Right ventricle myocardium inferior (tissue), 1 donor: Measurements from ENCODE around the gene XRCC4. TPM values are rescaled to one million over a fixed set of nuclear protein-coding genes. Genes with fewer than 3 reads are reported as not detected.
"Not testable (repeated sequence)": the region's sequence is repeated elsewhere in the genome, so short reads cannot be mapped to it uniquely, and the experiment has no call there.

ENCODE experiments used
- ATAC-seq: fragments of 200-7000 bp; cut with Tn5 transposase; one replicate; pipeline ENCODE4 v1.9.1; 2020; ENCODE audit warnings: mild to moderate bottlenecking, moderate library complexity
- DNase-seq: peaks from one replicate; pipeline ENCODE4 v3.0.0; 2021; ENCODE audit errors: missing footprints
- intact Hi-C: fragments of 100-400 bp; cut with DNase I; formaldehyde crosslinking; loops from one replicate; pipeline ENCODE4 v1.11.0; 2022
- total RNA-seq: library from RNA; stranded (reverse); fragmentation: NEBNext Ultra II Directional; extraction: Animal tissue kit (Norgen Biotek cat#: 25700); gene quantifications from one replicate; pipeline ENCODE4 v1.2.1, GENCODE V29; 2021
- donor health status: DM: no; HTN: yes; CAD: no; lungs with severe emphysema.

XRCC4 gene
- total RNA-seq, 1 donor from 2014 or later, result 7.9 TPM

DNA sequence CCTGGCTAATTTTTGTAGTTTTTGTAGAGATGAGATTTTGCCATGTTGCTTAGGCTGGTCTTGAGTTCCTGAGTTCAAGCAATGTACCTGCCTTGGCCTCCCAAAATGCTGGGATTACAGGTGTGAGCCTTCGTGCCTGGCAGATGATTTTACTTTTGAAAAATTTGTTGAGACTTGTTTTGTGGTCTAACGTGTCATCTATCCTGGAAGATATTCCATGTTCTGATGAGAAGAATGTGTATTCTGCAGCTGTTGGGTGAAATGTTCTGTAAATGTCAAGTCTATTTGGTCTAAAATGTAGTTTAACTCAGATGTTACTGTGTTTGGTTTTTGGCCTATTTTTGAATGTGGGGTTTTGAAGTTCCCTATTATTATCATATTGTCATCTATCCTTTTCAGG is 145.6 kb downstream of the XRCC4 start:
- DNase-seq, result no peak

DNA sequence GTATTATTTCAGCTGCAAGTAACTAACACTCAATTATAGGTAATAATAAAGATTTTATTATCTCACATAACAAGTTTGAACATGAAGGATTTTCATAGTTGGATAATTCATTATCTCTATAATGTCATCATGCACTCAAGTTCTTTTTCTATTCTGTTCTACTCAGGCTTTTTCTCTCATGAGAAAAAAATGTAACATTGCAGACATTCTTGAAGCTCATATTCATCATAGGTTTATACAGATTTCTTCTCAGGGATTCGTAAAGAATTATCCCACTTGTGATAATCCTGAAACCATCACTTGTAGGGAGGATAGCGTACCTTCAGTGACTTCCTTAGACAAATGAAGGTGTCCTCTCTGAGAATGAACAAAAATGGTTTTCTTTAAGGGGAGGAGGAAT is 150.3 kb downstream of the XRCC4 start:
- intact Hi-C loops, result no loop called here
- ATAC-seq (no peak), DNase-seq (no peak)

More for the DNA sequence above, 145.6 kb downstream of the XRCC4 start:
- no peak for ATAC-seq
- intact Hi-C loops, result no loop called here

DNA sequence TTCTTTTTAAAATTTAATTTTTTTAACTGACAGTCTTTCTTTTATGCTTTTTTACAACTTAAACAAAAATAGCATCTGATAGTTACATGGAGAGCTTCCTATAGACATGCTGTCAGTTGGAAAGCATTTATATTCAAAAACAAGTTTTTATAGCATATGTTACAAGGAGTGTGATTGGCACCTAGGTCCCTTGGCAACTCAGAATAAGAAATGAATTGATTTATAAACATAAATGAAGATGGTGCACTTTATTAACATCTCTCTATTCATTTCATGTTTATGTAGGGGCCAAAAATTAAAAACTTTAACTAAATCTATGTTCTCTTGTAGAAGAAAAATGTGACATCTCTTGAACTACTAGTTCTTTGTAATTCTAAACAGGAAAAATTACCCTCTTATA is 153.2 kb downstream of the XRCC4 start:
- DNase-seq, result no peak
- intact Hi-C loops, result no loop called here
- ATAC-seq, result no peak

DNA sequence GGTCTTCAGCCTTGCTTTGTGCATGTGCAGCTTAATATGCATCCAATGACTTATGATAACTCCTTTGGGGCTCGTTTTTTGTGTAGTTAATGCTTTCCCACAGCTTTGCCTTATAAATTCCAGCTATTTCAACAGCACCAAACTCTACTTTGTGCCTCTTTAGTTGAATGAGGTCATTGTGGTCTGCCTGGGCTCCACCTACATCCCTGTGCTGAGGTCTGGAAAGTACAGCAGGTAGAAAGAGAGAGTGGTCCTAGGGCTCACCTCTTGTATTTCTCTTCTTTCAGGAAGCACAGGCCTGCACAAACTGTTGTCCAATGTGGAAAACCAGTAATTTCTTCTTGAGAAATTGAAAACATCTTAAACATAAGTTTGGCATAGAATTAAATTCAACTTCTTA is 167.2 kb downstream of the XRCC4 start:
- intact Hi-C loops, result no loop called here
- DNase-seq (no peak), ATAC-seq (no peak)

DNA sequence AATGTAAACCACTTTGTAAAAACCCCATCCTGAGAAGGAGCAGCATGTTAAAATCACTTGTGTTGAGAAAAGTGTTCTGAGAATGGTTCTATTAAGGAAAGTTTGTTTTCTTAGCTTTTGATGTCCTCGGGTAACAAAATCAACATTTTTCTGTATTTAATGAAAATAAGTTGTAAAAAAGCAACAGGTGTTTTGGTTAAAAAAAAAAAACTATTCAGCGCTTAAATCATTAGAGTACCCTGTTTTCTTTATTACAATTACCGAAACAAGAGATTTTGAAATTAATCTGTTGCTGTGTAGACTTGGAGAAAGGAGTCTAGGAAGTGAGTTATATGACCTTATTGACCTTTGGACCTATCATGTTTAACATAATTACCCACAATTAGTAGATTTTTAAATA is 167.7 kb downstream of the XRCC4 start:
- DNase-seq (no peak), ATAC-seq (no peak)
- intact Hi-C loops, result no loop called here

DNA sequence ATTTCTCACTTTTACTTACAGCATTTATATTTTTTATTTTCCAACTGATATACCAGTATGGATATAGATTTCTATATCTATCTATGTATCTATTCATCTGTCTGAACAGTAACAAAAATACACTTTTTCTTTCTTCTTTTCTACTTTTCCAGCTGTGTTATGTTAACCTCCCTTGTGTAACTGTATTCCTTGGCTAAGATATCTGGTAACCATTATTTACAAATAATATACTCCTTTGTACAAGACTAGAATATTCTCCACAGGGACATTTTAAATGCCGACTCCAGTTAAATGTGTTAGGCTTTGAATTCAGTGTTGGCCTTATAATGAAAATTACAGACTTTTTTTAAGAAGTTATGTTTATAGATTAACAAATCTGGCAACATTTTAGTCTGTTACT is 168.7 kb downstream of the XRCC4 start:
- intact Hi-C loops, result no loop called here
- DNase-seq (no peak), ATAC-seq (no peak)

DNA sequence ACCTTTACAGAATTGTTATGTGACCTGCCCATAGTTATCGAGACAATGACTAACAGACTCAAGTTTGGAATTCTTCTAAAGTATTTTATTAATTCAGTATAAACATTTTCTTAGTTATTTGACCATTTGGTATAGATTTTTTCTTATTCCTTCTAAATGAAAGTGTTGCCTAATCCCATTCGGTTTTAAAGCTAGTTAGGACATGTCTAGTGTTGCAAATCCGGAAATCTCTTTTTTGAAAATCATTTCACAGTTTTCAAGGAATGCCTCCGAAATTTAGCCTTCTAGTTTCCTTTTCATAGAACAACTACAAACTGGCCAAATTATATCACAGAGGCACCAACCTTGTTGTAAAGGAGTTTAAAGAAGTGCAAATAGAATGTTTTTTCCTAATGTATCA is 171.8 kb downstream of the XRCC4 start:
- intact Hi-C loops, result no loop called here
- DNase-seq (no peak), ATAC-seq (no peak)

DNA sequence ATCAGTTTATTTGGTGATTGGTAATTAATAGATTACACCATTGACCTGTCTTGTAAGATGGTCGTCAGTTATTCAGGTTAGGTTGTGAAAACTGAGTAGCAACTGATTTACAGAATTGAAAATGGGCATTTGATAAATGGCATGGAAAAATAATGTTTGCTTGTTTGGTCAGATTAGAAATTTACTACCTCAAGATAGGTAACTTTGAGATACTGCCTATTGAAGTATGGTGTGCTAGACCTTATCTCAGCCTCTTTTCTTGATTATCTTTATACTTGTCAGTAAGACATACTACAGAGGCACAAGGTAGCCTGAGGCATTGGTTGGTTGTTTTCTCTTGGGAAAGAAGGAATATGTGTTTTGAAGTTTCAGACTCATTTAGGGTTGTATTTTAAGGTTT is 174.5 kb downstream of the XRCC4 start:
- ATAC-seq (no peak), DNase-seq (no peak)
- intact Hi-C loops, result no loop called here

DNA sequence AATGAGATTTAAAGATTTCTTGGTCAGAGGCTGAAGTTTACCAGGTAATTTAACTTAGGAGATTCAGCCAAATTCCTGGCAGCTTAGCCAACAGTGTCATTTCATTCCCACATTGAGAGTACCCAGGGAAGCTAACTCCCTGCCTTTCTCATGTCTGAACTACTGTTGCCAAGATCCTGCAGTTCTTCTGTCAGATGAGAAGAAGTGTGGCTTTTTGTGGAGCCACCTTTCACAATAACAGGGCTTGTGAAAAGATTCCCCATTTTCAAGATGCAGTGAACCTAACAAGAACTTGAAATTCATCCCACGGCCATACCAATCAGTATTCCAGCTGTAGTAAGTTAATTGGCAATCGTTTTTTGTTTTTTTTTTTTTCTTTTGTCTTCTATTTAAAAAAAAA is 176.4 kb downstream of the XRCC4 start:
- ATAC-seq (no peak), DNase-seq (no peak)
- intact Hi-C loops, result no loop called here

DNA sequence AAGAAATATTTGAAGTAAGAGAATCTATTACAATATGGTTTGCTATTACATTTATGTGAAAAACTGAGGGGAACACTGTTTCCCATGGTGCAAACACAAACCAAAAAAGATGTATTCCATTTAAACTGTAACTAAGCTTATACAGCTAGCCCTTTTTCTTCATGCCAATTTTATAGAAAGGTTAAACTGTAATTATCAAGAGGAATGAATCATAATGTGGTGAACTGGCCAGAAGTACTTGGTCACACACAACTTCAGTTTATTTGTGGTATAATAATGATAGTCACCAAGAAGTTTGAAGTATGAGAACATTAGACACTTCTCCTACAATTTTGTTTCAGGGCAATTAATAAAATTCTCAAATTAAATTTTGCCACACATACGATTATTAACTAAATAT is 177.9 kb downstream of the XRCC4 start:
- ATAC-seq (no peak), DNase-seq (no peak)
- intact Hi-C loops, result no loop called here

DNA sequence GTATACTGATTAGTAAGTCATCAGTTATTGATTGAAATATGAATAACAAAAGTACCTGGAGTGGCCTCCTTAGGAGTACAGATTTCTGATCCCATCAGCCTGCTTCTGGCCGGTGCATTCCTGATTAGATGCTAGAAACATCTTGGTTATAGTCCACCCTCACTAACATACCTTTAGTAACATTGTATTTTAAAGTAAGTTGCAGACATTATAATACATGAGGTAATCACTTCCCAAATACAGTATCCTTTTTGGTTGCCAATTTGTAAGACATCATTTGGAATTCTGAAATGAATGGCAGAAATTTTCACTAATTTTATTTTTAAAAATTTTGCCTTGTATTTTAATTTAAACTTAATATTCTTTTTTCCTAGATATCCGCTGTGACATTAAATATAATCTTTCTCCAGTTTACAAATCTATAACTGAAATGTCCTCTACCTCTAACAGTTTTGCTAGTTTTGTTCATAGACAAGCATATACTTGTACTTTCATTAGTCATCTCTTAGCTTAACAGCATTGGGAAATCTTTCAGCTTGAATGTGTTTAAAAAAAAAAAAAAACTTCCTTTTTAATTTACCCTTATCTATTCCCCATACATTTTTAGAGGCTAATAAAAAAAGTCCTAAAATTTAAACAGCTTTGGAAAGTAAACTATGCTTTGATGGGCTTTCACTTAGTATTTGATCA is 178.9 kb downstream of the XRCC4 start:
- DNase-seq (no peak), ATAC-seq (no peak)
- intact Hi-C loops, result no loop called here

DNA sequence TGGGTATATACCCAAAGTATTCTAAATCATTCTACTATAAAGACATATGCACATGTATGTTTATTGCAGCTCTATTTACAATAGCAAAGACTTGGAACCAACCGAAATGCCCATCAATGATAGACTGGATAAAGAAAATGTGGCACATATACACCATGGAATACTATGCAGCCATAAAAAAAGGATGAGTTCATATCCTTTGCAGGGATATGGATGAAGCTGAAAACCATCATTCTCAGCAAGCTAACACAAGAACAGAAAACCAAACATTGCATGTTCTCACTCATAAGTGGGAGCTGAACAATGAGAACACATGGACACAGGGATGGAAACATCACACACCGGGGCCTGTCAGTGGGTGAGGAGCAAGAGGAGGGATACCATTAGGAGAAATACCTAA is 180.3 kb downstream of the XRCC4 start:
- ATAC-seq, DNase-seq, intact Hi-C loops: not testable (repeated sequence)

DNA sequence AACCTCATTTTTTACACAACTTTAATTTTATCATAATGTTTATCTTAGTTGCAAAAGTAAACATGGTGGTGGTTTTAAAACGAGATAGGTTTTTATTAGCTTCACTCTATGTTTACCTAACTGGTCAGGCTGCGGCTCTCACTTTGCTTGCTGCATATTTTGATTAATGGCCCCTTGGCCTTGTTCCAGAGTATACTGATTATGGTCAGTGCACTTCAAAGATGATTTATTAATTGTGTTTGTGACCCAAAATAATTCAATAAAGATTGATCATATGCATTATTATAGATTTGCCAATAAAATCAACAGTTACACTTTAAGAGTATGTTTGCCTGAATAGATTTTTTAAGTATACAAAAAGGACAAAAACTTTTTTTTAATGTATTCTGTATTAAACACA is 188.0 kb downstream of the XRCC4 start:
- intact Hi-C loops, result no loop called here
- ATAC-seq, result no peak
- no peak for DNase-seq

DNA sequence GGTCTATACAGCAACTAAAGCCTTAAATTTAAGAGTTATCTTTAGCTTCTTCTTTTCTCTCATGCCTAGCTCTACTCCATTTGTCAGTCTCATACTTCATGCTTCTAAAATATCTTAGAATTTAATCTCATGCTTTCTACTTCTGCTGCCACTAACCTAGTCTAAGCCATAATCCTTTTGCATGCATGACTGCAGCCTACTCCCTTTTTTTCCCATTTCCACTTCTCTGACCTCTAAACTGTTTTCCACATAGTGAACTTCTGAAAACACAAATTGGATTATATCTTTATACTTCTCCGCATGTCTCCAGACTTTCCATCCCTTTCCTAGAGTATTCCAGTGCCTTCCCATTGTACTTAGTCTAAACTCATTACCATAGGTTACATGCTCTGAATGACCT is 193.0 kb downstream of the XRCC4 start:
- intact Hi-C loops, result loop anchor here (10.0 kb wide), 1 partner anchor 134 kb away; no protein-coding TSS in a partner anchor

DNA sequence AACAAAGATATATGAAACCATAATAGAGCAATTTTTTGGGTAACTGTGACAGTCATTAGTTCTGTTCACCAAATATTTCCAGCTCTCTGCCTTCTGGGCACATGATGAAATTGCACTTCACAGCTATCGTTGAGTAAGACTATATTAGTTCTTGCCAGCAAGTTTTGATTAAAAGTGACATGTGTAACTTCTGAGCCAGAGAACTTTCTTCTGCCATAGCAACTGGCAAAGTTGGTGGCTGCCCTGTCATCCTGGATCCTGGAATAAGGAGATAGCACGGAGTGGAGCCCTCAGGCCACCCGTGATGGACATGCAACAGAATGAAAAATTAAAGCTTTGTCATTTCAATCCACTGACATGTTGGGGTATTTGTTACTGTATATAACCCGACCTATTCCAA is 199.8 kb downstream of the XRCC4 start:
- intact Hi-C loops, result loop anchor here (10.0 kb wide), 1 partner anchor 128 kb away; no protein-coding TSS in a partner anchor
- DNase-seq, result peak; percentile 67

More for the DNA sequence above, 193.0 kb downstream of the XRCC4 start:
- no peak for DNase-seq
- no peak for ATAC-seq

DNA sequence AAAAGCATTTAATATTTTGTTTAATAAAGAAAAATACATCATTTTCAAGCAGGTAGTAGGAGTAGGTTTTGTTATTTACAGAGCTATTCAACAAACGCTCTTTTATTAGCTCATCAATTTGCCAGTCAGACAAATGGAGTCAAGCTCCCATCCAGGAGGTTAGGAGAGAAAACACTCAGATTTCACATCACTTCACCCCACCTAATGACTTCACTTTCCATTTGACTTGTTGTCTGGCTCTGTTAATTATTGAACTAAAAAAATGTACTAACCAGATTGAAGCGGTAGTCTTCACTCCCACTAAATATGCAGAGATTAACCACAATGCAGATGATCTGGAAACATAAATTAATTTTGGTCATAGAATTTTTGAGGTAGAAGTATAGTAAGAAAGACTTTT is 200.6 kb downstream of the XRCC4 start:
- intact Hi-C loops, result loop anchor here (10.0 kb wide), 1 partner anchor 127 kb away; no protein-coding TSS in a partner anchor
- ATAC-seq, result no peak

More for the DNA sequence above, 199.8 kb downstream of the XRCC4 start:
- ATAC-seq, result peak; percentile 92

DNA sequence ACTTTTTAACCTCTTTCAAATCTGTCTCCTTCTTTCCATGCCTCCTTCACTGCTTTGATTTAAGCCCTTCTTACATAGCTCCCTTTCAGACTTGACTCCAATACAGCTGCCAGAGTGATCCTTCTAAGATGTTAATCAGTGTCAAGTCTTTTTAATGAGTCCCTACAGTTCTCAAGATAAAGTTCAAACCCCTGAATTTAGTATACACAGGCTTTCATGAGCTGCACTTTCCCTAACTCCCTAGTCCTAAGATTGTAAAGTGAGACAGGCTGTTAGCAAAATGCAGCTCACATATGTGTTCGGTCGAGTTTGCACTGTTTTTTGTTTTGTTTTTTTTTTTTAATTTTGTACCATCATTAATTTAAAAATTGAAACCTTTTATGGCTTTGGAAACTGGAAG is 203.8 kb downstream of the XRCC4 start:
- ATAC-seq (no peak), DNase-seq (no peak)
- intact Hi-C loops, result no loop called here

More for the DNA sequence above, 200.6 kb downstream of the XRCC4 start:
- DNase-seq, result no peak

DNA sequence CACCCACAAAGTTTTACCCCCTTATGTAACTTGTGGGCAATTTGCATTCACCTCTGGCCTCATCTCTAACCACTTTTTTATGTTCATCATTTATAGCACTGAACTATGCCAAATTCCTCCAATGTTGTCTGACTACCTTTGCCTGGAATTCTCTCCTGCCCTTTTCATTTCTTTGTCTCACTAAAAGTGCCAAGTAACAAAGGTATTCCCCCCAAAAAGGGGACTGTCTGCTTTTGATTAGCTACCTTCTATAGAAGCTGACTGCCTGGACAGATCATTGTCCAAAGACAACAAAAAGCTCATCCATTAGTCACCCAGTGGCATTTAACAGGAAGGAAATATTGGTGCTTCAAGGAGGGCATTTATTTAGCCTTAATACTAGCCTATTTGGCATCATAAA is 204.3 kb downstream of the XRCC4 start:
- DNase-seq (no peak), ATAC-seq (no peak)
- intact Hi-C loops, result no loop called here

DNA sequence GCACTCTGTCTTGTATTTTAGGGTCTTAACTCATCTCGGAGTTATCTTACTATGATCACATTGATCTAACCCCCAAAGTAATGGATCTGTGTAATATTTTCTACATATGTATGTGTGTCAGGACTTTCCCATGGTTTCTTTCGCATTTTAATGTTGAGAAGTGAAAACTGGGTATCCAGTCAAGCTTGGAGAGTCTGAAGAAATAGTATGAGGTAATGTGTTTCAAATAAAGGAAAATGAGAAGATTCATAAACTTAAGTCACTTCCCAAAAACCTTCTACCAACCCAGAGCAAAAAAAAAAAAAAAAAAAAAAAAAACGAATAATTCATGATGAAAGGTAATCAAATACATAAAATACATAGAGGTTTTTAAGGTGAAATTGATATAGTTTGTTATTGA is 206.4 kb downstream of the XRCC4 start:
- intact Hi-C loops, result no loop called here
- DNase-seq, result no peak

DNA sequence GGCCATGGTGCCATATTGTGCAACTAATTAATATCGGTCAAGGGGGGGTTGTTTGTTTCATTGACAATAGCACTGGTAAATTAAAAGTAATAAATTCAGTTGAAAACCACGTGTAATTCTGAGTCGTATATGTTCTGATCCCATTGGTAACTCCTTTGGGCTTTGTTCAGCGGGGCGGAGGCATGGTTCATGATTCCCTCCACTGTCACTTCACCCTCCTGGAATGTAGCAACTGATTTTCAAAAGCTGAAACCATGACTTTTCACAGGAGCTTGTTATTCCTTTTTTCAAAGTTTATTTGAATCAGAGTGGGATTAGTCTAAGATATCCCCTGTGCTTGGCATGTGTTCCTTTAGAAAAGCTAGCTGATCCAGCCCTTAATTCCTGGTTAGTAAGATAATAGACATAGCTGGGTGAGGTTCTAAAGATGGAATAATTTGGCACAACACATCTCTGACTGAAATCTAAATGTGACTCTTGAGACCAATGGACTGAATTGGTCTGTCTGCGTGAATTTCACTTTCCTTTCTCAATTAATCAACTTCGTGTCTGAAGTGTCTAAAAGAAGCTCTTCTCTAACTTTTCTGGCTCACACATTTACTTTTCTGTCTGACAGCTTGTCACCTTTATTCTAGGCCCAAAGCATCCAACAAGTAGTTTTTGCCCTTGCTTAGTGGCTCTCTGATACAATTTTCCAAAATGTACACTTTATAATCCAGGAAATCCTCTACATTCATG is 208.5 kb downstream of the XRCC4 start:
- DNase-seq (peak; percentile 37), ATAC-seq (peak; percentile 13)
- intact Hi-C loops, result no loop called here

More for the DNA sequence above, 206.4 kb downstream of the XRCC4 start:
- ATAC-seq, result no peak
